ENCODE measurements around the gene RGS2. TPM values are rescaled to one million over a fixed set of nuclear protein-coding genes. Genes with fewer than 3 reads are reported as not detected.
A peak's percentile ranks its signal among the peaks of the same experiment; 100 is the strongest.

The RGS2 gene
- polyA plus RNA-seq, 1 of the 3 experiments (the other 2 are of a cell fraction): 47.1 TPM

DNA sequence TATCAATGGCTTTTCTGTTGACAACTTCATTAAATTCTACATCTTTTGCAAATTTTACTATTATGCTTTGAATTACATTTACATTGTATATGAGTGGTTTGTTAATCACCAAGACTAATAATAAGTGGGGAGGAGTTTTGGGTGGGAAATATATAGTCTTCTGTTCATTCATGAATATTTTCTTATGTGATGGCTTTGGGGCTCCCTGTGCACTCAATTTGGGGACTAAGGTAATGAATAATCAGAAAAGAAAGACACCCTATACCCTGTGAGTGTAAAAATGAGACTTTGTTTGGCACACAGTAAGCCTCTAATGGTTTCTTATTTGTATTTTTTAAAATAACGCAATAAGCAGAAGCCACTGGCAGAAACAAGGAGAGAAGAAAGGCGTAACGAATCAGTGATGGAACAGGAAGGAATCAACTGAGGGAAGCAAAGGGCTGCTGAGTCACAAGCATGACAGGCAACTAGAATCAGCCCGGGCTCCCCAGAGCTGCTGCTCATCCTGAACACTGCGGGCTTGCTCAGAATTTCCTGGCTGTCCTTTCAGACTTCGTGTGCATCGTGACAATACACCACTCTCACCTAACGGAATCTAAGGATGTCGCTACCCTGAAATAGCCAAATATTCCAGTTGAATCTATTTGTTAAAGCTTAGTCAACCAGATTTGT is 20.8 kb upstream of the RGS2 start:
- CTCF ChIA-PET: no interaction called here
- POLR2A ChIA-PET: no interaction called here
- no peak overlapping the region for H3K4me3 ChIP-seq (ENCODE audit: low read depth in 2 of 2, low read length in 1 of 2)

GRCh38 chr1:192789871-192790270 is 19.0 kb upstream of the RGS2 start:
- ChIA-PET CTCF (interaction anchor here (0.6 kb wide), 1 partner anchor 27 kb away, joined by 3 read pairs; no protein-coding TSS in a partner anchor), POLR2A (no interaction called here)
- no peaks in the 10 kb centered on the region for H3K79me2 ChIP-seq (ENCODE audit: insufficient read depth)
- peaks cover 0 to 13% of the 10 kb centered on the region in 2 experiments; a peak in 2 of 4 replicates for H3K4me1 ChIP-seq (ENCODE audit: control insufficient read depth in 1 of 2, insufficient read depth in 2 of 2, low read depth in 1 of 2, low read length in 1 of 2)
- H3K27me3 ChIP-seq (ENCODE audit: insufficient read depth): no peaks in the 10 kb centered on the region
- WGBS (ENCODE audit: low lambda C conversion rate): 92% methylated on average over 2 of the region's 2 CpGs
- TF ChIP-seq JUND (IDR thresholded peaks at IDR 0.05): no peak
- no peak for TF ChIP-seq TEAD4 (IDR thresholded peaks at IDR 0.05; ENCODE audit: borderline replicate concordance, insufficient read depth)
- TF ChIP-seq ELF1 (IDR thresholded peaks at IDR 0.05): no peak
- no peak for TF ChIP-seq GABPA (IDR thresholded peaks at IDR 0.05; ENCODE audit: low read depth)
- no peak for TF ChIP-seq MXI1 (IDR thresholded peaks at IDR 0.05; ENCODE audit: low read depth, low read length)
- no peak for TF ChIP-seq EZH2phosphoT487 (IDR thresholded peaks at IDR 0.05; ENCODE audit: borderline replicate concordance, low read depth)
- no peaks in the 10 kb centered on the region for H3K9me2 ChIP-seq
- no peaks in the 10 kb centered on the region for H3K36me3 ChIP-seq (replicated peaks in 1 of 2; ENCODE audit: control insufficient read depth in 1 of 2, insufficient read depth in 2 of 2, low read length in 1 of 2)
- H3F3A ChIP-seq (replicated peaks; ENCODE audit: insufficient read depth): peaks cover 7% of the 10 kb centered on the region
- no peak overlapping the region for H3K4me2 ChIP-seq
- no peak overlapping the region for H3K27ac ChIP-seq (ENCODE audit: low read depth in 2 of 2, low read length in 1 of 2)
- no peak overlapping the region for H2AFZ ChIP-seq (ENCODE audit: low read depth)
- no peak for DNase-seq
- no peak overlapping the region for H3K4me3 ChIP-seq (ENCODE audit: low read depth in 2 of 2, low read length in 1 of 2)
- no peaks in the 10 kb centered on the region for H4K20me1 ChIP-seq (ENCODE audit: insufficient read depth)
- no peaks in the 10 kb centered on the region for H3K9me3 ChIP-seq
- no peak overlapping the region for H3K9ac ChIP-seq

More for the DNA sequence above, 20.8 kb upstream of the RGS2 start:
- no peaks in the 10 kb centered on the region for H3K27me3 ChIP-seq (ENCODE audit: insufficient read depth)
- H3K9ac ChIP-seq: peak overlapping the region; percentile 38; the same call in 1 of the 2 replicates
- H2AFZ ChIP-seq (ENCODE audit: low read depth): peak overlapping the region; percentile 85
- 19% methylated on average over 8 of the region's 9 CpGs for WGBS (ENCODE audit: low lambda C conversion rate)
- peaks cover 4% of the 10 kb centered on the region for H3F3A ChIP-seq (replicated peaks; ENCODE audit: insufficient read depth)
- DNase-seq: no peak
- H4K20me1 ChIP-seq (ENCODE audit: insufficient read depth): no peaks in the 10 kb centered on the region
- peak overlapping the region; percentile 43 for H3K4me2 ChIP-seq
- TF ChIP-seq FOSL2 (IDR thresholded peaks at IDR 0.05; ENCODE audit: borderline replicate concordance, low read depth) (peak; percentile 55; the same call in 1 of the 2 replicates), FOXJ3 (CRISPR knock-in tag; IDR thresholded peaks at IDR 0.05) (no peak), USF1 (IDR thresholded peaks at IDR 0.05; ENCODE audit: borderline replicate concordance, low read depth) (0 out of 2 replicates have a peak, but pooled peaks have one; percentile 5), PBX3 (IDR thresholded peaks at IDR 0.05) (peak; percentile 33; the same call in 1 of the 2 replicates)
- TF ChIP-seq, protein P1, sequence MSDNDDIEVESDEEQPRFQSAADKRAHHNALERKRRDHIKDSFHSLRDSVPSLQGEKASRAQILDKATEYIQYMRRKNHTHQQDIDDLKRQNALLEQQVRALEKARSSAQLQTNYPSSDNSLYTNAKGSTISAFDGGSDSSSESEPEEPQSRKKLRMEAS (IDR thresholded peaks at IDR 0.05; ENCODE audit: low read depth): peak; percentile 61; the same call in 1 of the 2 replicates
- H3K9me2 ChIP-seq: no peaks in the 10 kb centered on the region
- H3K4me1 ChIP-seq (ENCODE audit: control insufficient read depth in 1 of 2, insufficient read depth in 2 of 2, low read depth in 1 of 2, low read length in 1 of 2): peaks cover 0 to 5% of the 10 kb centered on the region in 2 experiments; a peak in 2 of 4 replicates
- H3K9me3 ChIP-seq: no peaks in the 10 kb centered on the region; the same call in 1 of the 2 replicates
- peak overlapping the region; percentile 48 to 60; a peak in 3 of 4 replicates for H3K27ac ChIP-seq (ENCODE audit: low read depth in 2 of 2, low read length in 1 of 2)
- H3K36me3 ChIP-seq (replicated peaks in 1 of 2; ENCODE audit: control insufficient read depth in 1 of 2, insufficient read depth in 2 of 2, low read length in 1 of 2): no peaks in the 10 kb centered on the region
- no peaks in the 10 kb centered on the region for H3K79me2 ChIP-seq (ENCODE audit: insufficient read depth)
